HCT116 (cell line): Measurements from ENCODE around the gene SAMD4A. TPM values are rescaled to one million over a fixed set of nuclear protein-coding genes. Genes with fewer than 3 reads are reported as not detected.

Experiments
- ATAC-seq: fragments of 200-7000 bp; cut with Tn5 transposase; 2 replicates; pipeline ENCODE4 v1.9.1; 2020; ENCODE audit warnings: mild to moderate bottlenecking, moderate library complexity
- BruUV-seq: library from RNA; stranded (reverse); fragments of 400-500 nt; replicated peaks from 2 replicates; lab custom pipeline; 2021; lab: Mats Ljungman, UMichigan
- CTCF ChIA-PET: fragments of 300-600 bp; sonication (Branson Sonifier 250); formaldehyde crosslinking; loops from one replicate; lab custom pipeline; 2021; ENCODE audit warnings: antibody characterized with exemption; lab: Charles Lee
- POLR2A ChIA-PET: fragments of 300-600, 350-600 bp; sonication (Branson Sonifier 250); formaldehyde crosslinking; loops from one replicate; lab custom pipeline; 2021; ENCODE audit warnings: antibody characterized with exemption; lab: Charles Lee
- RAD21 ChIA-PET, 2 experiments: fragments of 300-600 bp; sonication (Branson Sonifier 250); formaldehyde crosslinking; loops; one replicate each; lab custom pipeline; 2023; ENCODE audit warnings: low total read pairs in 2 of 2; ENCODE audit not compliant: uncharacterized antibody in 2 of 2, unreplicated experiment in 2 of 2, low non-redundant PET in 1 of 2; lab: Charles Lee
- DNase-seq: peaks from one replicate; pipeline ENCODE4 v3.0.0-alpha.2; 2010; ENCODE audit warnings: low read depth, low spot score
- H2AFZ ChIP-seq: fragments of 200-600 bp; shearing (Covaris generic), sonication (generic); 2 replicates; pipeline ENCODE4 v1.6.1; 2017; ENCODE audit warnings: low read depth, mixed run types, mixed read lengths, antibody characterized with exemption, low read length; ENCODE audit not compliant: poor library complexity, severe bottlenecking
- H3K27ac ChIP-seq: 2 replicates; pipeline ENCODE4 v1.5.1; 2012; ENCODE audit warnings: low read depth, low read length
- H3K27me3 ChIP-seq: fragments of 200-600 bp; sonication (generic); 2 replicates; pipeline ENCODE4 v1.6.1; 2016; ENCODE audit warnings: mixed run types, low read length, mixed read lengths; ENCODE audit not compliant: insufficient read depth
- H3K36me3 ChIP-seq, 2 experiments: fragments of 200-500 bp in 1 of 2; fragments of 200-600 bp in 1 of 2; sonication (Bioruptor generic) in 1 of 2; sonication (generic) in 1 of 2; 2 replicates each; pipeline versions ENCODE4 v1.5.1 to v1.6.1; 2014 to 2016; ENCODE audit warnings: low read length in 2 of 2, inconsistent platforms in 1 of 2, mixed read lengths in 1 of 2, mixed run types in 1 of 2; ENCODE audit not compliant: insufficient read depth in 2 of 2, control insufficient read depth in 1 of 2
- H3K4me1 ChIP-seq, 2 experiments: fragments of 200-600 bp in 1 of 2; sonication (generic) in 1 of 2; 2 replicates each; pipeline versions ENCODE4 v1.5.1 to v1.6.1; 2012 to 2017; ENCODE audit warnings: low read length in 2 of 2, inconsistent platforms in 1 of 2, mild to moderate bottlenecking in 1 of 2, mixed read lengths in 1 of 2, mixed run types in 1 of 2, moderate library complexity in 1 of 2; ENCODE audit not compliant: insufficient read depth in 2 of 2, control insufficient read depth in 1 of 2
- H3K4me2 ChIP-seq: fragments of 200-600 bp; sonication (generic); 2 replicates; pipeline ENCODE4 v1.6.1; 2017; ENCODE audit warnings: mixed run types, low read length, mixed read lengths
- H3K4me3 ChIP-seq, 2 experiments: fragments of 200-600 bp in 1 of 2; sonication (generic) in 1 of 2; replicated peaks in 1 of 2; 2 replicates each; pipeline ENCODE4 v1.5.1; 2011 to 2016; ENCODE audit warnings: low read length in 2 of 2, control low read depth in 1 of 2, low read depth in 1 of 2, mild to moderate bottlenecking in 1 of 2, mixed read lengths in 1 of 2, mixed run types in 1 of 2
- H3K79me2 ChIP-seq: fragments of 200-600 bp; sonication (generic); 2 replicates; pipeline ENCODE4 v1.6.1; 2017; ENCODE audit warnings: mild to moderate bottlenecking, mixed run types, low read length, moderate library complexity, mixed read lengths; ENCODE audit not compliant: insufficient read depth
- H3K9ac ChIP-seq: fragments of 200-600 bp; sonication (generic); 2 replicates; pipeline ENCODE4 v1.6.1; 2016; ENCODE audit warnings: low read length, mixed read lengths
- H3K9me2 ChIP-seq: fragments of 200-600 bp; sonication (generic), shearing (Covaris generic); 2 replicates; pipeline ENCODE4 v1.6.1; 2017; ENCODE audit warnings: mixed run types, mild to moderate bottlenecking, moderate library complexity; ENCODE audit not compliant: insufficient read depth
- H3K9me3 ChIP-seq, 2 experiments: fragments of 200-500 bp in 1 of 2; fragments of 200-600 bp in 1 of 2; sonication (Bioruptor generic) in 1 of 2; sonication (generic) in 1 of 2; 2 replicates each; pipeline ENCODE4 v1.6.1; 2014 to 2017; ENCODE audit warnings: low read length in 2 of 2, mixed read lengths in 2 of 2, inconsistent platforms in 1 of 2, low read depth in 1 of 2, mild to moderate bottlenecking in 1 of 2, mixed run types in 1 of 2, moderate library complexity in 1 of 2; ENCODE audit not compliant: control insufficient read depth in 1 of 2, insufficient read depth in 1 of 2
- H4K20me1 ChIP-seq: fragments of 200-600 bp; sonication (generic), shearing (Covaris generic); 2 replicates; pipeline ENCODE4 v1.6.1; 2017; ENCODE audit warnings: mixed run types, mild to moderate bottlenecking, moderate library complexity; ENCODE audit not compliant: insufficient read depth
- CBX3 ChIP-seq: IDR thresholded peaks from 2 replicates; pipeline ENCODE4 v1.6.1; 2012; ENCODE audit warnings: low read depth
- CEBPB ChIP-seq: IDR thresholded peaks from 2 replicates; pipeline ENCODE4 v1.6.1; 2012; ENCODE audit warnings: low read depth
- EGR1 ChIP-seq: IDR thresholded peaks from 2 replicates; pipeline ENCODE4 v1.6.1; 2012; ENCODE audit warnings: low read depth
- ELF1 ChIP-seq: IDR thresholded peaks from 2 replicates; pipeline ENCODE4 v1.6.1; 2012; ENCODE audit warnings: low read depth, borderline replicate concordance
- JUND ChIP-seq: IDR thresholded peaks from 2 replicates; pipeline ENCODE4 v1.6.1; 2012
- RAD21 ChIP-seq: IDR thresholded peaks from 2 replicates; pipeline ENCODE4 v1.6.1; 2012; ENCODE audit warnings: low read depth, mild to moderate bottlenecking
- SIN3A ChIP-seq: IDR thresholded peaks from 2 replicates; pipeline ENCODE4 v1.6.1; 2012; ENCODE audit warnings: low read depth
- SP1 ChIP-seq: IDR thresholded peaks from 2 replicates; pipeline ENCODE4 v1.6.1; 2012; ENCODE audit warnings: low read depth
- YY1 ChIP-seq: IDR thresholded peaks from 2 replicates; pipeline ENCODE4 v1.6.1; 2011; ENCODE audit warnings: low read length, low read depth, moderate library complexity, mild to moderate bottlenecking; ENCODE audit not compliant: insufficient replicate concordance; ENCODE audit errors: extremely low read depth
- intact Hi-C: fragments of 100-400 bp; cut with micrococcal nuclease; formaldehyde crosslinking; loops from 2 replicates; pipeline ENCODE4 v1.10.0; 2022
- total RNA-seq: library from RNA; stranded (reverse); gene quantifications from one replicate; pipeline ENCODE4 v1.2.1, GENCODE V29; 2021; ENCODE audit not compliant: unreplicated experiment
- TF ChIP-seq, protein P1 (sequence below): IDR thresholded peaks from 2 replicates; pipeline ENCODE4 v1.6.1; 2012
- TF ChIP-seq, protein P2 (sequence below): IDR thresholded peaks from 2 replicates; pipeline ENCODE4 v1.6.1; 2011; ENCODE audit warnings: mild to moderate bottlenecking, low read length, moderate library complexity; ENCODE audit not compliant: insufficient replicate concordance; ENCODE audit errors: extremely low read depth

Gene SAMD4A
- total RNA-seq, 1 experiment from 2014 or later, result 9.0 TPM

DNA sequence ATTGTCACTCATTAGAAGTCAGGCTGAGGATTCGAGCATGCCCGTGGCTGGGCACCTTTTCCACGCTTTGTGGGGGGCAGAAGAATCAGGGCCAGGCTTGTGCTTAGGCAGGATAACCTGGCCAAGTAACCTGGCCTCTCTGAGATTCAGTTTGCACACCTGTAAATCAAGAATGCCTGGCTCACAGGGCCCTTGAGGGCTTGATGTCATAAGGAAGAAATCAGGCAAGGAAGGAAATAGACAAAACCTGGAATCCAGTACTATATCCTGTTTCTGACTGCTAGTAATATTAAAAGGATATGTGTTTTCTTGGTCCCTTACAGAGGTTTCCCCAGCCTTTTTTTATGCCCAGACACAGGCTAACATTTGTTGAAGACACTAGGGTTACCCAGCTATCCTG, 91.9 kb downstream of the SAMD4A start:
- H3K27ac ChIP-seq, result no peak overlapping the region
- CTCF ChIA-PET, result no interaction called here
- POLR2A ChIA-PET, result no interaction called here

DNA sequence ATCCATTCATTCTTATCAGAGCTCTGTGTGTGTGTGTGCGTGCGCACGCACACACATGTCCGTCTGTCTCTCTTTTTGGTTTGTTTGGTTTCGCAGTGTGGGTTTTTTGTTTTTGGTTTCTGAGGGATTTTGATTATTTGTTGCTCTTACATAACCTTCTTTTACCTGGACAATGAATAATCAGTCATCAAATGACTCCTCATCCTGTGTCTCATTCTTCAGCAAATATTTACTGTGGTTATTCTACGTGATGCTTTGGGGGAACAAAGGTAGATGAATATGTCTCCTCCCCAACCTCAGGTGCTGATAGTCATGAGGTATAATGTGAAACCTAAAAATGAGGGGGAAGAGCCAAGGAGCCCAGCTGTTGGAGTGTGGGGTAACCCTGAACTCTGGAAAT, 92.4 kb downstream of the SAMD4A start:
- Histone ChIP-seq H3K4me2 (no peak overlapping the region), H2AFZ (no peak overlapping the region), H3K9me2 (no peaks in the 10 kb centered on the region), H3K79me2 (no peaks in the 10 kb centered on the region), H3K27ac (no peak overlapping the region), H3K4me1 (peaks cover 15 to 17% of the 10 kb centered on the region in 2 experiments), H3K9me3 (no peaks in the 10 kb centered on the region), H3K9ac (no peak overlapping the region), H3K4me3 (no peak overlapping the region), H4K20me1 (no peaks in the 10 kb centered on the region), H3K36me3 (no peaks in the 10 kb centered on the region), H3K27me3 (no peaks in the 10 kb centered on the region)
- TF ChIP-seq ELF1, result no peak
- ATAC-seq (no peak), DNase-seq (no peak)
- ChIA-PET POLR2A (no interaction called here), RAD21 (no interaction called here), CTCF (no interaction called here)
- intact Hi-C loops, result no loop called here
- no TSS peak for BruUV-seq

More for the DNA sequence above, 91.9 kb downstream of the SAMD4A start:
- RAD21 ChIA-PET, result no interaction called here
- Histone ChIP-seq H3K4me1 (peaks cover 20 to 23% of the 10 kb centered on the region in 2 experiments), H4K20me1 (no peaks in the 10 kb centered on the region), H3K9me3 (no peaks in the 10 kb centered on the region), H3K4me3 (no peak overlapping the region), H3K27me3 (no peaks in the 10 kb centered on the region), H2AFZ (no peak overlapping the region), H3K9ac (no peak overlapping the region), H3K4me2 (no peak overlapping the region), H3K79me2 (no peaks in the 10 kb centered on the region), H3K36me3 (no peaks in the 10 kb centered on the region), H3K9me2 (no peaks in the 10 kb centered on the region)
- intact Hi-C loops, result no loop called here
- DNase-seq, result no peak
- TF ChIP-seq CBX3, result no peak
- no peak for TF ChIP-seq SP1
- TF ChIP-seq YY1, result no peak
- TF ChIP-seq, protein P1, sequence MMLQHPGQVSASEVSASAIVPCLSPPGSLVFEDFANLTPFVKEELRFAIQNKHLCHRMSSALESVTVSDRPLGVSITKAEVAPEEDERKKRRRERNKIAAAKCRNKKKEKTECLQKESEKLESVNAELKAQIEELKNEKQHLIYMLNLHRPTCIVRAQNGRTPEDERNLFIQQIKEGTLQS, result no peak
- no peak for TF ChIP-seq EGR1
- TF ChIP-seq SIN3A, result no peak
- TF ChIP-seq CEBPB, result no peak
- no peak for TF ChIP-seq ELF1
- no peak for TF ChIP-seq JUND
- TF ChIP-seq, protein P2, sequence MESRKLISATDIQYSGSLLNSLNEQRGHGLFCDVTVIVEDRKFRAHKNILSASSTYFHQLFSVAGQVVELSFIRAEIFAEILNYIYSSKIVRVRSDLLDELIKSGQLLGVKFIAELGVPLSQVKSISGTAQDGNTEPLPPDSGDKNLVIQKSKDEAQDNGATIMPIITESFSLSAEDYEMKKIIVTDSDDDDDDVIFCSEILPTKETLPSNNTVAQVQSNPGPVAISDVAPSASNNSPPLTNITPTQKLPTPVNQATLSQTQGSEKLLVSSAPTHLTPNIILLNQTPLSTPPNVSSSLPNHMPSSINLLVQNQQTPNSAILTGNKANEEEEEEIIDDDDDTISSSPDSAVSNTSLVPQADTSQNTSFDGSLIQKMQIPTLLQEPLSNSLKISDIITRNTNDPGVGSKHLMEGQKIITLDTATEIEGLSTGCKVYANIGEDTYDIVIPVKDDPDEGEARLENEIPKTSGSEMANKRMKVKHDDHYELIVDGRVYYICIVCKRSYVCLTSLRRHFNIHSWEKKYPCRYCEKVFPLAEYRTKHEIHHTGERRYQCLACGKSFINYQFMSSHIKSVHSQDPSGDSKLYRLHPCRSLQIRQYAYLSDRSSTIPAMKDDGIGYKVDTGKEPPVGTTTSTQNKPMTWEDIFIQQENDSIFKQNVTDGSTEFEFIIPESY, result no peak
- no peak for TF ChIP-seq RAD21
- no peak for ATAC-seq
- no TSS peak for BruUV-seq
